NCI-H1048 (cell line): ENCODE measurements around the gene ABCB8.
"Not testable (repeated sequence)": the region's sequence is repeated elsewhere in the genome, so short reads cannot be mapped to it uniquely, and the experiment has no call there.

Source experiments
- DNase-seq: peaks from one replicate; lab custom pipeline; 2025; lab: John Stamatoyannopoulos, UW

The ABCB8 gene

DNA sequence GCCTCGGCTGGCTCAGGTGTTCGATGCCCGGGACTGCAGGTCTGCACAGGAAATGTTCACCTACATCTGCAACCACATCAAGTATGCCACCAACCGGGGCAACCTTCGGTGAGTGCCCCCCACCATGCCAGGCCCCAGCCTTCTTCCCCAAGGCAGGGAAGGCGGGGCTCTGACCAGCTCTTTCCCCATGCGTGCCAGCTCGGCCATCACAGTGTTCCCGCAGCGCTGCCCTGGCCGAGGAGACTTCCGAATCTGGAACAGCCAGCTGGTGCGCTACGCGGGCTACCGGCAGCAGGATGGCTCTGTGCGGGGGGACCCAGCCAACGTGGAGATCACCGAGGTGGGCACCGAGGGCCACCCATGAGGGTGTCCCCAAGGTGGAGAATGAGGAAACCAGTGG lies 29.9 kb upstream of the ABCB8 start:
- DNase-seq = no peak

DNA sequence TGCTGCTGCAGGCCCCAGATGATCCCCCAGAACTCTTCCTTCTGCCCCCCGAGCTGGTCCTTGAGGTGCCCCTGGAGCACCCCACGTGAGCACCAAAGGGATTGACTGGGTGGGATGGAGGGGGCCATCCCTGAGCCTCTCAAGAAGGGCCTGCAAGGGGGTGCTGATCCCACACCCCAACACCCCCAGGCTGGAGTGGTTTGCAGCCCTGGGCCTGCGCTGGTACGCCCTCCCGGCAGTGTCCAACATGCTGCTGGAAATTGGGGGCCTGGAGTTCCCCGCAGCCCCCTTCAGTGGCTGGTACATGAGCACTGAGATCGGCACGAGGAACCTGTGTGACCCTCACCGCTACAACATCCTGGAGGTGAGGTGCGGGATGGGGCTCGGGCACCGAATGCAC lies 29.2 kb upstream of the ABCB8 start:
- no peak for DNase-seq

DNA sequence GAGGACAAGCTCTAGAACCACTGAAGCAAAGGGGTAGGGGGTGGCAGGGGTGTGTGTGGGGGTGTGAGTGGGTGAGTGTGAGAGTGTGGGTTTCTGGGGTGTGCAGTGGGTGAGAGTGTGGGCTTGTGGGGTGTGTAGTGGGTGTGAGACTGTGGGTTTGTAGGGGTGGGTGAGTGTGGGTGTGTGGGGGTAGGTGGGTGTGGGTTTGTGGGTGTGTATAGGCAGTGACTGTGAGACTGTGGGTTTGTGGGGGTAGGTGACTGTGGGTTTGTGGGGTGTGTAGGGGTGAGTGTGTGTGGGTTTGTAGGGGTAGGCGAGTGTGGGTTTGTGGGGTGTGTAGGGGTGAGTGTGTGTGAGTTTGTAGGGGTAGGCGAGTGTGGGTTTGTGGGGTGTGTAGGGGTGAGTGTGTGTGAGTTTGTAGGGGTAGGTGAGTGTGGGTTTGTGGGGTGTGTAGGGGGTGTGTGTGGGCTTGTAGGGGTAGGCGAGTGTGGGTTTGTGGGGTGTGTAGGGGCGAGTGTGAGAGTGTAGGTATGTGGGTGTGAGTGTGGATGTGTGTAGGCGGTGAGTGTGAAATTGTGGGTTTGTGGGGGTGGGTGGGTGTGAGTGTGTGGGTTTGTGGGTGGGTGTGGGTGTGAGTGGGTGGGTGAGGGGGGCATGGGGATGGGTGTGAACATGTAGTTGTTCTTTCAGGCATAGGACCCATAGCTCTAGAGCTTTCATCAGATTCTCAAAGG lies 28.6 kb upstream of the ABCB8 start:
- DNase-seq = no peak

- DNase-seq = no peak
Measured at GRCh38 chr7:151000897-151001495, 27.3 kb upstream of the ABCB8 start.

DNA sequence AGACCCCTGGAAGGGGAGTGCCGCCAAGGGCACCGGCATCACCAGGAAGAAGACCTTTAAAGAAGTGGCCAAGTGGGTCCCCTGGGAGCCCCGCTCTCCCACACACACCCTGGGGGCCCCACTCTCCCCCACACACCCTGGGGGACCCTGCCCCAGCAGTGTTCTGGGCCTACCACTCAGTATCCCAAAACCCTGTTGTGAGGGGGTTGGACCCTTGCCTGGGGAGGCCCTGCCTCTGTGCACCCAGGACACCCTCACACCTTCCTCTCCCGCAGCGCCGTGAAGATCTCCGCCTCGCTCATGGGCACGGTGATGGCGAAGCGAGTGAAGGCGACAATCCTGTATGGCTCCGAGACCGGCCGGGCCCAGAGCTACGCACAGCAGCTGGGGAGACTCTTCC lies 26.7 kb upstream of the ABCB8 start:
- no peak for DNase-seq

DNA sequence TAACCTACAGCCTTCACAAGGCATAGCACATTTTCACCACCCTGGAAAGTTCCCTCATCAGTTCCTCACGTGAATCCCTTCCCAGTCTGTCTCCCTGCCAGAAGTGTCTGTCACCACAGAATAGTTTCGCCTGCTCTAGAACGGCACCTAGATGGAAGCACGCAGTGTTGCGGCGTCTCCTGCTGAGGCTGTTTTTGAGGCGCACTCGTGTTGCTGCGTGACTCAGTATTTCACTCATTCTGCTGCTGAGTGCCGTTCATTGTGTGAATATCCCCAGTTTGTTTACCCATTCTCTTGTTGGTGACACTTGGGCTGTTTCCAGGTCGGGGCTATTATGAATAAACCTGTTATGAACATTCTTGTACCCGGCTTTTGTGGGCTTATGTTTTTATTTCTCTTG lies 24.7 kb upstream of the ABCB8 start:
- DNase-seq = no peak

DNA sequence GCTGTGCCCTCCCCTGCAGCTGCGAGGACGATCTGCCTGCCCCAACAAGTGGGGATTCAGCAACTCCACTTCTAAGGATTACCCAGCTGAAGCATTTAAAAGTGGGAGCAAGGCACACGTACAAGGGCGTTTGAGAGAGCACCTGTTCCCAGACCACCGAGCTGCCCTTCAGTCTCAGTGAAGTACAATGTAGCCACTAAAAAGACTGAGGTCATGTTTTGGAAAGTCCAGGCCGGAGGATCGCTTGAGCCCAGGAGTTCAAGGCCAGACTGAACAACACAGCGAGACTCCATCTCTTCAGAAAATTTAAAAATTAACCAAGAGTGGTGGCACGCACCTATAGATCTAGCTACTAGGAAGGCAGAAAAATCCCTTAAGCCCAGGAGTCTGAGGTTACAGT lies 22.7 kb upstream of the ABCB8 start:
- no peak for DNase-seq

- DNase-seq = no peak
Measured at GRCh38 chr7:151006590-151007300, 21.5 kb upstream of the ABCB8 start.

DNA sequence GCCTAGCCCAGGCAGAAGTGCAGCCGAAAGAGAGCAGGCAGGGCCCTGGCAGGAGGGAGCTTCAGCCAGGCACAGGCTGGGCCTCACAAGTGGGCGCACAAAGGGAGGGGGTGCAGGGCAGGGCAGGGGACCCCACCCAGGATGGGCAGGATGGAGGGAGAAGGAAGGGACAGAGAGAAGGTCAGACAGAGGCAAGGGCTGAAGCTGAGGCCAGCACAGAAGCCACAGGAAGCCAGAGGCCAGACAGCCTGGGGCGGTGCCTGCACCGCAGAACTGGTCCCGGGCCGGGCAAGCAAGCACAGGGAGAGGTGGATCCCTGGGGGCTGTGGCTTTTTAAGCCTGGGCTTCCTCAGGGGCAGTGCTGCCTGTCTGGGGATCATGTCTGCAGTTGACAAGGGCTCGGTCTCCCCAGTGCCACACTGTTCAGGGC lies 20.8 kb upstream of the ABCB8 start:
- DNase-seq = no peak

GRCh38 chr7:151008143-151008510 lies 20.1 kb upstream of the ABCB8 start:
- DNase-seq = no peak

- DNase-seq = no peak
Measured at GRCh38 chr7:151008511-151009323, 19.5 kb upstream of the ABCB8 start.

- no peak for DNase-seq
Measured at GRCh38 chr7:151009327-151010036, 18.8 kb upstream of the ABCB8 start.

DNA sequence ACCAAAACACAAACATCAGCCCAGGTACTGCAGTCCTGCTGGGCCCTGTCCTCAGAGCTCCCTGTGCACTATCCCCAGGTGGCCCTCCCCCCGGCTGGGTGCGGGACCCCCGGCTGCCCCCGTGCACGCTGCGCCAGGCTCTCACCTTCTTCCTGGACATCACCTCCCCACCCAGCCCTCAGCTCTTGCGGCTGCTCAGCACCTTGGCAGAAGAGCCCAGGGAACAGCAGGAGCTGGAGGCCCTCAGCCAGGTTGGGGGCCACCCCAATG lies 18.3 kb upstream of the ABCB8 start:
- no peak for DNase-seq

DNA sequence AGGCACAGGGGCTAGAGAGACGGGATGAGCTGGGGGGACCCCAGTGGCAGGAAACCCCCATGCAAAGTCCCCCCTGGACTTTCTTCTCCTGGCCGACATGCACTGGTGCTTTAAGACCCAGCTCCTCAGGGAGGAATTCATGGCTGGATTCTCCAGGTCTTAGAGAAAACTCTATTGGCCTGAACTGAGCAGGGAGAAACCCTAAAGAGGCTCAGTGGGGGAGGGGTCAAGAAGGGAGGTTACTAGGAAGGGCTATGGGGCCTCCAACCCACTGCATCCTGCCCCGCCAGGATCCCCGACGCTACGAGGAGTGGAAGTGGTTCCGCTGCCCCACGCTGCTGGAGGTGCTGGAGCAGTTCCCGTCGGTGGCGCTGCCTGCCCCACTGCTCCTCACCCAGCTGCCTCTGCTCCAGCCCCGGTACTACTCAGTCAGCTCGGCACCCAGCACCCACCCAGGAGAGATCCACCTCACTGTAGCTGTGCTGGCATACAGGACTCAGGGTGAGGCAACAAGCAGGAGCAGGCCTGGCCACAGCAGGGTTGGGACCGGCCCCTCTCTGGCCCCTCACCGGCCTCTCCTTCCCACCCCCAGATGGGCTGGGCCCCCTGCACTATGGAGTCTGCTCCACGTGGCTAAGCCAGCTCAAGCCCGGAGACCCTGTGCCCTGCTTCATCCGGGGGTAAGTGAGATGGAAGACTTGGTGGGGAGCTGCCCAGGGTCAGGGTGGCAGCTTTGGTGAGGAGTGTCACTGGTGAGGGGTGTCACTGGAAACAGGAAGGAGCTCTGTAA lies 17.7 kb upstream of the ABCB8 start:
- DNase-seq = no peak

GRCh38 chr7:151011097-151011409 lies 17.2 kb upstream of the ABCB8 start:
- DNase-seq = no peak

DNA sequence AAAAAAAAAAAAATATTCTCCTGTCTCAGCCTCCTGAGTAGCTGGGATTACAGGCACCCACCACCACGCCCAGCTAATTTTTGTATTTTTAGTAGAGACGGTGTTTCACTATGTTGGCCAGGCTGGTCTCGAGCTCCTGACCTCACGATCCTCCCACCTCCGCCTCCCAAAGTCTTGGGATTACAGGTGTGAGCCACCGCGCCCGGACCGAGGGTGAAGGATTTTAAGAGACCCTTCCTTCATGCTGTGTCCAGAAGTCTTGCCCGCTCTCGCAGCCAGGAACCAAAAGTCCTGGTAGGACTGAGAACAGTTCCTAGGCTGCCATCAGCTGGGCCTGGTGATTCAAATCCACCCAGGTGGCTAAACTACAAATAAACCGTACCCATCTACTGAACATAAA lies 16.6 kb upstream of the ABCB8 start:
- DNase-seq = not testable (repeated sequence)

GRCh38 chr7:151012031-151012692 lies 16.1 kb upstream of the ABCB8 start:
- no peak for DNase-seq

DNA sequence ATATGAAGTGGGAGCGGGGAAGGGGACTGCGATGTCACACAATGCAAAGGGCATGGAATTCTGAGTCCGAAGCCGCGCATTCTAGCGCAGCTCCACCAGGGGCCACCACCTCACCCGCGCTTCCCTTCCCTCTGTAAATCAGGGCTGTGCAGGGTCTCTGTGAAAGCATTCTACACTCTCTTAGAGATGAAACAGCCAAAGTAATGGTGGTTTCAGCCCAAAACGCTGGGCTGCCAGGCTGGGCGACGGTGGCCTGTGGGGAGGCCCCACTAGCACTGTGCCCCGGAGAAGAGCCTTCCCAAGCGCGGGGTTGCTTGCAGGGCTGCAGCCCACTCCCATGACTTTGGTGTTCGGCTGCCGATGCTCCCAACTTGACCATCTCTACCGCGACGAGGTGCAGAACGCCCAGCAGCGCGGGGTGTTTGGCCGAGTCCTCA lies 15.3 kb upstream of the ABCB8 start:
- no peak for DNase-seq

GRCh38 chr7:151013356-151013732 lies 14.9 kb upstream of the ABCB8 start:
- no peak for DNase-seq

DNA sequence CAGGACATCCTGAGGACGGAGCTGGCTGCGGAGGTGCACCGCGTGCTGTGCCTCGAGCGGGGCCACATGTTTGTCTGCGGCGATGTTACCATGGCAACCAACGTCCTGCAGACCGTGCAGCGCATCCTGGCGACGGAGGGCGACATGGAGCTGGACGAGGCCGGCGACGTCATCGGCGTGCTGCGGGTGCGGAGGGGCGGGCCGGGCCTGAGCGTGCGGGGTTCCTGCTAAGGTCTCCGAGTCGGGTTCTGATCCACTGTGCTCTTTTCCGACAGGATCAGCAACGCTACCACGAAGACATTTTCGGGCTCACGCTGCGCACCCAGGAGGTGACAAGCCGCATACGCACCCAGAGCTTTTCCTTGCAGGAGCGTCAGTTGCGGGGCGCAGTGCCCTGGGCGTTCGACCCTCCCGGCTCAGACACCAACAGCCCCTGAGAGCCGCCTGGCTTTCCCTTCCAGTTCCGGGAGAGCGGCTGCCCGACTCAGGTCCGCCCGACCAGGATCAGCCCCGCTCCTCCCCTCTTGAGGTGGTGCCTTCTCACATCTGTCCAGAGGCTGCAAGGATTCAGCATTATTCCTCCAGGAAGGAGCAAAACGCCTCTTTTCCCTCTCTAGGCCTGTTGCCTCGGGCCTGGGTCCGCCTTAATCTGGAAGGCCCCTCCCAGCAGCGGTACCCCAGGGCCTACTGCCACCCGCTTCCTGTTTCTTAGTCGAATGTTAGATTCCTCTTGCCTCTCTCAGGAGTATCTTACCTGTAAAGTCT lies 14.3 kb upstream of the ABCB8 start:
- DNase-seq = no peak
